GM12878 (cell line): Measurements from ENCODE around the gene PPP6R2. TPM values are rescaled to one million over a fixed set of nuclear protein-coding genes. Genes with fewer than 3 reads are reported as not detected.

Source experiments
- BCL11A ChIP-seq: IDR thresholded peaks from 2 replicates; pipeline ENCODE4 v1.6.1; 2011; ENCODE audit warnings: low read depth, low read length
- CBFB ChIP-seq: IDR thresholded peaks from 2 replicates; pipeline ENCODE4 v1.6.1; 2016; ENCODE audit warnings: antibody characterized with exemption, low read depth
- CREB1 ChIP-seq: IDR thresholded peaks from 2 replicates; pipeline ENCODE4 v1.6.1; 2012; ENCODE audit warnings: low read depth, mild to moderate bottlenecking, inconsistent platforms
- E2F4 ChIP-seq: IDR thresholded peaks from 2 replicates; pipeline ENCODE4 v1.6.1; 2012; ENCODE audit warnings: low read depth, low read length, improper control_type of control experiment
- FOS ChIP-seq: IDR thresholded peaks from 3 replicates; pipeline ENCODE4 v1.6.1; 2011; ENCODE audit warnings: borderline replicate concordance; ENCODE audit not compliant: insufficient read length; ENCODE audit errors: extremely low read depth
- FOXK2 ChIP-seq: fragments of 450-650 bp; IDR thresholded peaks from 2 replicates; pipeline ENCODE4 v1.6.1; 2017; ENCODE audit warnings: mild to moderate bottlenecking, moderate library complexity
- FOXM1 ChIP-seq: IDR thresholded peaks from 2 replicates; pipeline ENCODE4 v1.6.1; 2012; ENCODE audit warnings: low read depth, mild to moderate bottlenecking, inconsistent platforms, low read length, moderate library complexity
- GATAD2B ChIP-seq: fragments of 450-650 bp; conservative IDR thresholded peaks from 2 replicates; pipeline ENCODE4 v1.6.1; 2017; ENCODE audit warnings: low read depth, mild to moderate bottlenecking, moderate library complexity
- HDAC2 ChIP-seq: fragments of 200-600 bp; sonication (generic); IDR thresholded peaks from 2 replicates; pipeline ENCODE4 v1.6.1; 2017
- IKZF1 ChIP-seq: fragments of 450-650 bp; conservative IDR thresholded peaks from 2 replicates; pipeline ENCODE4 v1.6.1; 2017; ENCODE audit warnings: antibody characterized with exemption, mild to moderate bottlenecking
- LARP7 ChIP-seq: fragments of 450-650 bp; IDR thresholded peaks from 2 replicates; pipeline ENCODE4 v1.6.1; 2017; ENCODE audit warnings: mild to moderate bottlenecking
- MTA3 ChIP-seq: IDR thresholded peaks from 2 replicates; pipeline ENCODE4 v1.6.1; 2012; ENCODE audit warnings: low read length, inconsistent platforms, borderline replicate concordance
- NFYB ChIP-seq: IDR thresholded peaks from 2 replicates; pipeline ENCODE4 v1.6.1; 2011; ENCODE audit warnings: low read depth, mild to moderate bottlenecking, low read length, improper control_type of control experiment, moderate library complexity; ENCODE audit not compliant: insufficient read depth
- PKNOX1 ChIP-seq: fragments of 450-650 bp; IDR thresholded peaks from 2 replicates; pipeline ENCODE4 v1.6.1; 2016; ENCODE audit warnings: mild to moderate bottlenecking
- POLR2A ChIP-seq: IDR thresholded peaks from 2 replicates; pipeline ENCODE4 v1.6.1; 2011; ENCODE audit warnings: low read depth, mild to moderate bottlenecking, low read length
- RAD51 ChIP-seq: fragments of 450-650 bp; IDR thresholded peaks from 2 replicates; pipeline ENCODE4 v1.6.1; 2016; ENCODE audit warnings: moderate library complexity, mild to moderate bottlenecking, inconsistent platforms
- USF2 ChIP-seq: IDR thresholded peaks from 2 replicates; pipeline ENCODE4 v1.6.1; 2011; ENCODE audit warnings: low read depth, low read length, improper control_type of control experiment, borderline replicate concordance
- ZBED1 ChIP-seq: IDR thresholded peaks from 2 replicates; pipeline ENCODE4 v1.6.1; 2016; ENCODE audit warnings: borderline replicate concordance
- ZBTB33 ChIP-seq: fragments of 450-650 bp; IDR thresholded peaks from 2 replicates; pipeline ENCODE4 v1.6.1; 2017; ENCODE audit warnings: mild to moderate bottlenecking
- ZNF207 ChIP-seq: fragments of 450-650 bp; IDR thresholded peaks from 2 replicates; pipeline ENCODE4 v1.6.1; 2014; ENCODE audit warnings: antibody characterized with exemption, mild to moderate bottlenecking, borderline replicate concordance
- ZNF274 ChIP-seq: IDR thresholded peaks from one replicate; pipeline ENCODE4 v1.8.0; 2011; ENCODE audit not compliant: insufficient read length, insufficient read depth
- polyA plus RNA-seq, 11 experiments: library from polyadenylated mRNA; depleted of rRNA in 4 of 11; unstranded in 6 of 11; stranded (reverse) in 5 of 11; fragments of >200 nt; fragmentation: Nextera tagmentation in 4 of 11; fragmentation: Illumina TruSeq in 1 of 11; extraction: Ambion mirVana in 4 of 11; extraction: Trizol in 1 of 11; gene quantifications; 1 replicate in 1 of 11; 2 replicates in 10 of 11; pipeline versions ENCODE4 v1.2.1 to v1.2.3, GENCODE V29; 2011 to 2016; ENCODE audit warnings: inconsistent platforms in 2 of 11, missing spikeins in 2 of 11, low read depth in 1 of 11
- total RNA-seq, 4 experiments: library from RNA; depleted of rRNA in 3 of 4; stranded (reverse); fragments of >200 nt in 3 of 4; fragmentation: Illumina TruSeq in 1 of 4; extraction: Trizol in 1 of 4; gene quantifications; 2 replicates each; pipeline versions ENCODE4 v1.2.1 to v1.2.3, GENCODE V29; 2013 to 2021

PPP6R2 gene
- total and polyA plus RNA-seq, 10 of the 15 experiments (the other 5 are each of a cell fraction or from before 2014, with no cell fraction given), result 0.29 to 52.6 (median 25.4) TPM

- TF ChIP-seq ZBED1 (no peak), FOXM1 (no peak), POLR2A (peak; percentile 63), NFYB (peak; percentile 55; the same call in 1 of the 2 replicates), ZBTB33 (no peak), GATAD2B (peak; percentile 68; the same call in 1 of the 2 replicates), LARP7 (peak; percentile 54), E2F4 (no peak), IKZF1 (peak; percentile 49; the same call in 1 of the 2 replicates), CREB1 (no peak), ZNF274 (no peak), FOXK2 (no peak), FOS (no peak), HDAC2 (no peak), BCL11A (no peak), ZNF207 (no peak), MTA3 (no peak), USF2 (no peak), PKNOX1 (no peak), RAD51 (no peak), CBFB (no peak)
These were observed 131.9 kb downstream of the PPP6R2 start, which contains the start of gene SBF1 (continued) for GRCh38 chr22:50474710-50475651.
